Measurements from ENCODE around the gene PPP1R12A.

Gene PPP1R12A

DNA sequence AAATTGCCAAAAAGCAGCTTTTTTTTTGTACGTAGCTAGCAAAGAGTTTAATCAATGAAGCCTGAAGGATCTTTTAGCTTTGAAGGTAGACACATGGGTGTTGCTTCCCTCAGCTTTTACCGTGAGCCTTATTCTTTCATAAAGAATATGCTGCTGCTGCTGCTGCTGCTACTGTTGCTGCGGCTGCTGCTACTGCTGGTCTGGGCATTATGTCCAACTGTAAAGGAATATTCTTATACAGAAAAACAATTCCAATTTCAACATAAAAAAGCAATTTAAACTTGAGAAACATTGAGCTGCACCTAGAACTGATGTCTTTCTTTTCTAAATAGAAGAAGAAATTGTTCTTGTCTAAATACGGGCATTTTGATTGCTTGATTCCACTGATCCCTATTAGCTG lies 38.9 kb upstream of the PPP1R12A start:
- DNase-seq (ENCODE audit: low read depth): no peak
- H3K4me3 ChIP-seq (ENCODE audit: low read length): no peak overlapping the region
- TF ChIP-seq CTCF (conservative IDR thresholded peaks at IDR 0.05; ENCODE audit: low read depth, low read length): no peak

DNA sequence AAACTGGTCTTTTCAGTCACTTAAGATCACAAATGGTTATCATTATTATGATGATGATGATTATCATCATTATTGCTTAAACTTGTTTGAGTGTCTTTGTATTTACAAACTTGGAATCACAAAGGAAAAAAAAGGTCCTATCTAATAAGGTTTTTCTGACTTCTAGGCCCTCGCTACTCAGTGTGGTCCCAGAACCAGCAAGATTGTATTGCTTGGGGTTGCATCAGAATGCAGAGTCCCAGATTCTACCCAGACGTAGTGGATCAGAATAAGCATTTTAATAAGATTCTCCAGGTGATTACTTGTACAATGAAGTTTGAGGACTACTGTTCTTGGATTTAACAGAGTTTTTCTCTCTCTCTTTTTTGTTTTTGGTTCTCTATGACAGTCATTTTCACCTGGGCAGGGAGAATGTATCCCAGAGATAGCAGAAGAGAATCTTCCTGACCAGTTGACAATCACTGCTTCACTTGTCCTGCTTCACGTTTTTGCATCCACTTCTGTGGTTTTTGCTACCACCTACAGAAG lies 29.3 kb upstream of the PPP1R12A start:
- DNase-seq (ENCODE audit: low read depth): no peak
- H3K4me3 ChIP-seq (ENCODE audit: low read length): no peak overlapping the region
- TF ChIP-seq CTCF (conservative IDR thresholded peaks at IDR 0.05; ENCODE audit: low read depth, low read length): no peak

GRCh38 chr12:79961411-79961810 lies 26.5 kb upstream of the PPP1R12A start:
- no peak overlapping the region for H3K4me3 ChIP-seq (ENCODE audit: low read length)
- TF ChIP-seq CTCF (conservative IDR thresholded peaks at IDR 0.05; ENCODE audit: low read depth, low read length): no peak
- DNase-seq (ENCODE audit: low read depth): no peak

- no peak overlapping the region for H3K4me3 ChIP-seq (ENCODE audit: low read length)
- no peak for DNase-seq (ENCODE audit: low read depth)
- TF ChIP-seq CTCF (conservative IDR thresholded peaks at IDR 0.05; ENCODE audit: low read depth, low read length): no peak
Observed at GRCh38 chr12:79959484-79959883, 24.6 kb upstream of the PPP1R12A start.

GRCh38 chr12:79956896-79957295 lies 22.0 kb upstream of the PPP1R12A start:
- no peak for TF ChIP-seq CTCF (conservative IDR thresholded peaks at IDR 0.05; ENCODE audit: low read depth, low read length)
- DNase-seq (ENCODE audit: low read depth): no peak
- H3K4me3 ChIP-seq (ENCODE audit: low read length): no peak overlapping the region

GRCh38 chr12:79955561-79955960 lies 20.7 kb upstream of the PPP1R12A start:
- no peak overlapping the region for H3K4me3 ChIP-seq (ENCODE audit: low read length)
- no peak for TF ChIP-seq CTCF (conservative IDR thresholded peaks at IDR 0.05; ENCODE audit: low read depth, low read length)
- no peak for DNase-seq (ENCODE audit: low read depth)

DNA sequence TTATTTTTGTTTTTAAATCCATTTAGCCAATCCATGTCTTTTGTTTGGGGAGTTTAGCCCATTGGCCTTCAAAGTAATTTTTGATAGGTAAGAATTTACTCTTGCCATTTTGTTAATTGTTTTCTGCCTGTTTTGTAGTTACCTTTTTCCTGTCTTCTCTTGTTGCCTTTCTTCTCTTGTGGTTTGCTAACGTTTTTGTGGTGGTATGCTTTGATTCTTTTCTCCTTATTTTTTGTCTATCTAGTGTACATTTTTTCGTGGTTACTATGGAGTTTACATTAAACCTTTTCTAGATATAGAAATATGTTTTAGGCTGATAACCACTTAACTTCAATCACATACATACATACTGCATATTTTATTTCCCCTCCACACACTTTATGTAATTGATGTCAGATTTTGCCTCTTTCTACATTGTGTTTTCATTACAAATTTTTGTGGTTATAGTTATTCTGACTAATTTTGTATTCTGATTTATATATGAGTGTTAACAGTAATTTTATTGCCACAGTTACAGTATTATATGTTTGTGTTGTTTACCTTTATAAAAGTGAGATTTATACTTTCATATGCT lies 19.2 kb upstream of the PPP1R12A start:
- no peak for DNase-seq (ENCODE audit: low read depth)
- no peak for TF ChIP-seq CTCF (conservative IDR thresholded peaks at IDR 0.05; ENCODE audit: low read depth, low read length)
- H3K4me3 ChIP-seq (ENCODE audit: low read length): no peak overlapping the region
